NT2/D1 (cell line): ENCODE results near the gene MAP2K5.

Experiments used
- SUZ12 ChIP-seq: IDR thresholded peaks from 2 replicates; pipeline ENCODE4 v1.6.1; 2011; ENCODE audit not compliant: insufficient read length, insufficient read depth; ENCODE audit errors: extremely low read depth
- YY1 ChIP-seq: IDR thresholded peaks from 2 replicates; pipeline ENCODE4 v1.6.1; 2011; ENCODE audit not compliant: insufficient read length, insufficient read depth
- ZNF274 ChIP-seq: IDR thresholded peaks from 2 replicates; pipeline ENCODE4 v1.6.1; 2011; ENCODE audit warnings: mild to moderate bottlenecking, low read depth, low read length

GRCh38 chr15:67547064-67547463, 4.6 kb downstream of the MAP2K5 start:
- TF ChIP-seq YY1 (no peak), ZNF274 (no peak), SUZ12 (no peak)
